Suprapubic skin (tissue), 4 donors: ENCODE results near the gene MYOC.

ENCODE experiments used
- EP300 ChIP-seq: sonication (generic); formaldehyde crosslinking; IDR thresholded peaks from one replicate; pipeline ENCODE4 v1.6.1; 2017; ENCODE audit warnings: antibody characterized with exemption
- POLR2A ChIP-seq, 2 donors: fragments of 450-650 bp; IDR thresholded peaks; one replicate each; pipeline ENCODE4 v1.6.1; 2017; ENCODE audit warnings: antibody characterized with exemption in 2 of 2, mild to moderate bottlenecking in 2 of 2, moderate library complexity in 2 of 2
- POLR2AphosphoS5 ChIP-seq, 3 donors: sonication (generic); formaldehyde crosslinking; IDR thresholded peaks; one replicate each; pipeline ENCODE4 v1.6.1; 2017; ENCODE audit warnings: antibody characterized with exemption in 3 of 3
- TF ChIP-seq, protein P1 (sequence below), 2 donors: fragments of 200-600 bp in 1 of 2; fragments of 450-650 bp in 1 of 2; sonication (generic) in 1 of 2; IDR thresholded peaks; one replicate each; pipeline ENCODE4 v1.5.1; 2016 to 2019; ENCODE audit warnings: antibody characterized with exemption in 2 of 2, mild to moderate bottlenecking in 1 of 2, moderate library complexity in 1 of 2

DNA sequence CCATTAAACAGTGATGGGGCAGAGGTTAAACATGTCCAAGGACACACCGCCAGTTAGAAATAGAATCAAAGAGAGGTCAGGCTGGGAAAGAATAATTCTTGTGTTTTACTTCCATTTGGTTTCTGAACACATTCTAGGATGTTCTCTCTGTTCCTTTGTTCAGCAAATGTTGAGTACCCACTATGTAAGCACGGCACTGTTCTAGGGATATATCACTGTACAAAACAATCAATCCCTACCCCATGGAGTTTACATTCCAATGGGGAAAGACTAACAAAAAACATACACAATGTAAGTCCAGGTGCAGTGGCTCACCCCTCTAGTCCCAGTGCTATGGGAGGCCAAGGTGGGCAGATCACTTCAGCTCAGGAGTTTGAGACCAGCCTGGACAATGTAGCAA is 24.3 kb downstream of the MYOC start:
- no peak for TF ChIP-seq EP300
- TF ChIP-seq POLR2A (IDR thresholded peaks at IDR 0.05), result no peak
- TF ChIP-seq, protein P1, sequence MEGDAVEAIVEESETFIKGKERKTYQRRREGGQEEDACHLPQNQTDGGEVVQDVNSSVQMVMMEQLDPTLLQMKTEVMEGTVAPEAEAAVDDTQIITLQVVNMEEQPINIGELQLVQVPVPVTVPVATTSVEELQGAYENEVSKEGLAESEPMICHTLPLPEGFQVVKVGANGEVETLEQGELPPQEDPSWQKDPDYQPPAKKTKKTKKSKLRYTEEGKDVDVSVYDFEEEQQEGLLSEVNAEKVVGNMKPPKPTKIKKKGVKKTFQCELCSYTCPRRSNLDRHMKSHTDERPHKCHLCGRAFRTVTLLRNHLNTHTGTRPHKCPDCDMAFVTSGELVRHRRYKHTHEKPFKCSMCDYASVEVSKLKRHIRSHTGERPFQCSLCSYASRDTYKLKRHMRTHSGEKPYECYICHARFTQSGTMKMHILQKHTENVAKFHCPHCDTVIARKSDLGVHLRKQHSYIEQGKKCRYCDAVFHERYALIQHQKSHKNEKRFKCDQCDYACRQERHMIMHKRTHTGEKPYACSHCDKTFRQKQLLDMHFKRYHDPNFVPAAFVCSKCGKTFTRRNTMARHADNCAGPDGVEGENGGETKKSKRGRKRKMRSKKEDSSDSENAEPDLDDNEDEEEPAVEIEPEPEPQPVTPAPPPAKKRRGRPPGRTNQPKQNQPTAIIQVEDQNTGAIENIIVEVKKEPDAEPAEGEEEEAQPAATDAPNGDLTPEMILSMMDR (IDR thresholded peaks at IDR 0.05), result no peak
- no peak for TF ChIP-seq POLR2AphosphoS5 (IDR thresholded peaks at IDR 0.05)
